HUES64 (cell line): ENCODE results near the gene AP3S1.

Experiments
- H3K27ac ChIP-seq: 2 replicates; pipeline ENCODE4 v1.7.0; 2013; ENCODE audit warnings: low read depth, low read length, inconsistent platforms
- H3K27me3 ChIP-seq: 2 replicates; pipeline ENCODE4 v1.6.1; 2013; ENCODE audit warnings: mild to moderate bottlenecking, low read length; ENCODE audit not compliant: insufficient read depth
- H3K36me3 ChIP-seq: 2 replicates; pipeline ENCODE4 v1.6.1; 2013; ENCODE audit warnings: mild to moderate bottlenecking, low read length; ENCODE audit not compliant: insufficient read depth
- H3K4me1 ChIP-seq: 2 replicates; pipeline ENCODE4 v1.6.1; 2013; ENCODE audit warnings: mild to moderate bottlenecking, low read length, moderate library complexity; ENCODE audit not compliant: insufficient read depth
- H3K4me3 ChIP-seq: 2 replicates; pipeline ENCODE4 v1.5.1; 2013; ENCODE audit warnings: mild to moderate bottlenecking, low read length, moderate library complexity
- H3K9ac ChIP-seq: 2 replicates; pipeline ENCODE4 v1.6.1; 2013; ENCODE audit warnings: mild to moderate bottlenecking, low read depth, low read length
- H3K9me3 ChIP-seq: 2 replicates; pipeline ENCODE4 v1.6.1; 2013; ENCODE audit warnings: low read depth, low read length; ENCODE audit not compliant: insufficient read depth
- WGBS: fragments of 150-250, 120-280 bp; methylation state at CpG from one replicate; pipeline ENCODE4 v1.1.7; 2013; ENCODE audit warnings: missing lambda C conversion rate; 5-methylcytosine and 5-hydroxymethylcytosine counted together

AP3S1 gene

DNA sequence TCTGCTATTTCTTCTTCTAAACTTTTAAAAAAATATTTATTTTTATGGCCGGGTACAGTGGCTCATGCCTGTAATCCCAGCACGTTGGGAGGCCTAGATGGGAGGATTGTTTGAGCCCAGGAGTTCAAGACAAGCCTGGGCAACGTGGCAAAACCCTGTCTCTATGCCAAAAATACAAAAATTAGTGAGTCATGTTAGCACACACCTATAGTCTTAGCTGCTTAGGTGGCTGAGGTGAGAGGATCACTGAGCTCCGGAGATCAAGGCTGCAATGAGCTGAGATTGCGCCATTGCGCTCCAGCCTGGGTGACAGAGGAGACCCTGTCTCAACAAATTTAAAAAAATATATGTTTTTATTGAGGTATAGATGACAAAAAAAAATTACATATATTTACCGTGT, 5.6 kb downstream of the AP3S1 start:
- Histone ChIP-seq H3K36me3 (no peaks in the 10 kb centered on the region), H3K4me3 (no peak overlapping the region), H3K4me1 (peaks cover 5% of the 10 kb centered on the region; the same call in 1 of the 2 replicates), H3K9me3 (no peaks in the 10 kb centered on the region), H3K9ac (no peak overlapping the region), H3K27me3 (peaks cover 14% of the 10 kb centered on the region), H3K27ac (no peak overlapping the region)
- WGBS, result 96% methylated on average over 5 of the region's 7 CpGs

GRCh38 chr5:115849258-115849798, 7.6 kb downstream of the AP3S1 start:
- WGBS, result 95% methylated on average over 3 of the region's 3 CpGs
- Histone ChIP-seq H3K9me3 (peaks cover 6% of the 10 kb centered on the region; the same call in 1 of the 2 replicates), H3K27ac (no peak overlapping the region), H3K4me3 (no peak overlapping the region), H3K36me3 (no peaks in the 10 kb centered on the region), H3K4me1 (no peaks in the 10 kb centered on the region; the same call in 1 of the 2 replicates), H3K9ac (no peak overlapping the region), H3K27me3 (no peaks in the 10 kb centered on the region)

DNA sequence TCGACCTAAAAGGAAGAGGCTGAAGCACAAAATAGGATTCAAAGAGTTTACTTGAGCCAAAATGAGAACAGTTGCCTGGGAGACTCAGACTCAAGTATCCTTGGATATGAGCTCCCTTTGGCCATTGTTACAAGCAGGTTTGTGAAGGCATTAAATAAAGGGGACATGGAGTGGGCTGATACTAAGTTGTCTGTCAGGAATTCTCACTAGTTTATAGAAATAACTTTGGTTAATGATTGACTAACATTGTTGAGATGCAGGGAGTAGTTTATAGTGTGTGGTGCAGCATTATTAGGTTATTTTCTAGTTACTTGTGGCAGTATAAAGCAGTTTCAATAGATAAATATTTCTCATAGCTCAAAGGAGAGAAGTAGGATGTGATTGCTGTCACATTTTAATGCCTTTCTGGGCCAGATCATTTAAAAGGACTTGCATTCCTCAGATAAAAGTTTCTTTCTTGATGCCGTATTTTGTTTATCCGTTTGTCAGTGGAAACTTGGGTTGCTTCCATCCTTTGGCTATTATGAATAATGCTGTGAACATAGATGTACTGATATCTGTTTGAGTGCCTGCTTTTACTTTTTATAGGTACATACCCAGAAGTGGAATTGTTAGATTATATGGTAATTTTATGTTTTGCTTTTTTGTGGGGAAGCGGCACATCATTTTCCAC, 9.1 kb downstream of the AP3S1 start:
- 92% methylated on average over 4 of the region's 4 CpGs for WGBS
- H3K27ac ChIP-seq, result no peak overlapping the region
- no peak overlapping the region for H3K9ac ChIP-seq

GRCh38 chr5:115854139-115854538, 12.4 kb downstream of the AP3S1 start:
- peaks cover 16% of the 10 kb centered on the region for H3K4me1 ChIP-seq
- no peak overlapping the region for H3K27ac ChIP-seq
- H3K4me3 ChIP-seq, result no peak overlapping the region
- WGBS, result 89% methylated on average over 3 of the region's 3 CpGs
- no peaks in the 10 kb centered on the region for H3K36me3 ChIP-seq
- no peak overlapping the region for H3K9ac ChIP-seq
- H3K9me3 ChIP-seq, result peaks cover 6% of the 10 kb centered on the region; the same call in 1 of the 2 replicates
- no peaks in the 10 kb centered on the region for H3K27me3 ChIP-seq

More for the DNA sequence above, 9.1 kb downstream of the AP3S1 start:
- no peaks in the 10 kb centered on the region for H3K36me3 ChIP-seq
- no peaks in the 10 kb centered on the region for H3K27me3 ChIP-seq
- H3K4me3 ChIP-seq, result no peak overlapping the region
- H3K9me3 ChIP-seq, result peaks cover 6% of the 10 kb centered on the region; the same call in 1 of the 2 replicates
- H3K4me1 ChIP-seq, result no peaks in the 10 kb centered on the region; the same call in 1 of the 2 replicates

- Histone ChIP-seq H3K27me3 (no peaks in the 10 kb centered on the region), H3K4me3 (no peak overlapping the region), H3K4me1 (peaks cover 18% of the 10 kb centered on the region), H3K27ac (no peak overlapping the region), H3K36me3 (no peaks in the 10 kb centered on the region), H3K9ac (no peak overlapping the region), H3K9me3 (peaks cover 6% of the 10 kb centered on the region; the same call in 1 of the 2 replicates)
- whole genome bisulfite sequencing, result 93% methylated on average over 1 of the region's 1 CpG
Measured at GRCh38 chr5:115855959-115856358, 14.2 kb downstream of the AP3S1 start.

DNA sequence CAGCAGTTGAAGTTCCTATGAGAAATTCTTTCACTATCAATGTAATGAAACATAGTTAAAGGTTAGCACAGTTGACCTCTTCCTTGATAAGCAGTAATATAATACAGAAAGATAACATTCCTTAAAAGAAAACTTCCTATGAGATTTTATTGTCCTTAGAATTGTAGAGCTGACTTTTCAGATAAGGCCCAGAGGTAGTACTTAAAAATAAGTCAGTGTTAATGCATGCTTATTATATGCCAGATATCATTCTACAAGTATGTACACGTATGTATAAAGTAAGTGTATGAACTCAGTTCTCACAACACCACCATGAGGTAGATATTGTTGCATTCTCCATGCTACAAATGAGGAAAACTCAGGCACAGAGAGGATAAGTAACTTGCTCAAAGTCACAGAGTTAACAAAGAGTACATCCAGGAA, 15.3 kb downstream of the AP3S1 start:
- Histone ChIP-seq H3K4me3 (no peak overlapping the region), H3K27ac (no peak overlapping the region), H3K9ac (no peak overlapping the region), H3K9me3 (peaks cover 6% of the 10 kb centered on the region; the same call in 1 of the 2 replicates), H3K4me1 (peaks cover 18% of the 10 kb centered on the region), H3K36me3 (no peaks in the 10 kb centered on the region), H3K27me3 (no peaks in the 10 kb centered on the region)
- WGBS, result no CpG with 5 or more reads among the region's 1 CpG

- Histone ChIP-seq H3K9ac (no peak overlapping the region), H3K27ac (no peak overlapping the region), H3K4me3 (no peak overlapping the region), H3K9me3 (peaks cover 6% of the 10 kb centered on the region; the same call in 1 of the 2 replicates), H3K27me3 (no peaks in the 10 kb centered on the region), H3K4me1 (peaks cover 18% of the 10 kb centered on the region), H3K36me3 (no peaks in the 10 kb centered on the region)
- no CpG with 5 or more reads among the region's 2 CpGs for WGBS
Measured at GRCh38 chr5:115857626-115858349, 16.1 kb downstream of the AP3S1 start.

GRCh38 chr5:115858396-115858795, 16.7 kb downstream of the AP3S1 start:
- Histone ChIP-seq H3K9ac (no peak overlapping the region), H3K4me3 (no peak overlapping the region), H3K27me3 (no peaks in the 10 kb centered on the region), H3K9me3 (peaks cover 3% of the 10 kb centered on the region; the same call in 1 of the 2 replicates), H3K27ac (no peak overlapping the region), H3K36me3 (no peaks in the 10 kb centered on the region), H3K4me1 (peaks cover 18% of the 10 kb centered on the region)
- WGBS, result 88% methylated on average over 3 of the region's 3 CpGs

- H3K4me3 ChIP-seq, result no peak overlapping the region
- H3K9me3 ChIP-seq, result no peaks in the 10 kb centered on the region
- H3K9ac ChIP-seq, result no peak overlapping the region
- H3K27ac ChIP-seq, result no peak overlapping the region
- no peaks in the 10 kb centered on the region for H3K27me3 ChIP-seq
- H3K36me3 ChIP-seq, result no peaks in the 10 kb centered on the region
- peaks cover 19% of the 10 kb centered on the region for H3K4me1 ChIP-seq
Measured at GRCh38 chr5:115859378-115859777, 17.6 kb downstream of the AP3S1 start.

DNA sequence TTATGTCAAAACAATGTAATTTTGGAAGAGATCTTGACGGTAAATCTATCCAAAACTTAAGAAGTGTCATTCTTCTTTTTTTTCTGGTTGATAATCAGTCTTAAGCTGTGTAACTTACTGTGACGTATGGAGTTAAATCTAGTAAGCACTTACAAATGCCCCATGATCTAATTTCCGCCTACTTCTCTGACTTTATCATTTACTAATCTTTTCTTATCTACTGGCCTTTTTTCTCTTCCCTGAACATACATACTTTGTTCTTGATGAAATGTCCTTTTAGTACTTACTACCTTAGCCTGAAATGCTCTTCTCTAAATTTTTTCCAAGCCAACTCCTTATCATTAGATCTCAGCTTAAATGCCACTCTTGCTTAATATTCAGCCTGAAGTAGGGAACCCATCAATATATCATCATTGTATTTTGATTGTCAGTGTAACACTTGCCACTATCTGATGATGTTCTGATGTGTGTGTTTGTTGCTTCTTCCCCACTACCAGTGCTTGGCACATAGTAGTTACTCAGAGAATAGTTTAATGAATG, 27.6 kb downstream of the AP3S1 start:
- Histone ChIP-seq H3K27ac (no peak overlapping the region), H3K4me1 (peaks cover 8% of the 10 kb centered on the region; the same call in 1 of the 2 replicates)
- 85% methylated on average over 3 of the region's 3 CpGs for WGBS

GRCh38 chr5:115872447-115872846, 30.7 kb downstream of the AP3S1 start:
- Histone ChIP-seq H3K4me1 (peaks cover 6% of the 10 kb centered on the region; the same call in 1 of the 2 replicates), H3K9me3 (no peaks in the 10 kb centered on the region), H3K9ac (no peak overlapping the region), H3K36me3 (peaks cover 10% of the 10 kb centered on the region; the same call in 1 of the 2 replicates), H3K27ac (no peak overlapping the region), H3K4me3 (no peak overlapping the region), H3K27me3 (no peaks in the 10 kb centered on the region)
- WGBS, result no CpG with 5 or more reads among the region's 2 CpGs

More for the DNA sequence above, 27.6 kb downstream of the AP3S1 start:
- Histone ChIP-seq H3K27me3 (no peaks in the 10 kb centered on the region), H3K9me3 (no peaks in the 10 kb centered on the region), H3K36me3 (peaks cover 10% of the 10 kb centered on the region; the same call in 1 of the 2 replicates), H3K4me3 (no peak overlapping the region), H3K9ac (no peak overlapping the region)
